Measurements from ENCODE around the gene ZNF764.

Gene ZNF764

DNA sequence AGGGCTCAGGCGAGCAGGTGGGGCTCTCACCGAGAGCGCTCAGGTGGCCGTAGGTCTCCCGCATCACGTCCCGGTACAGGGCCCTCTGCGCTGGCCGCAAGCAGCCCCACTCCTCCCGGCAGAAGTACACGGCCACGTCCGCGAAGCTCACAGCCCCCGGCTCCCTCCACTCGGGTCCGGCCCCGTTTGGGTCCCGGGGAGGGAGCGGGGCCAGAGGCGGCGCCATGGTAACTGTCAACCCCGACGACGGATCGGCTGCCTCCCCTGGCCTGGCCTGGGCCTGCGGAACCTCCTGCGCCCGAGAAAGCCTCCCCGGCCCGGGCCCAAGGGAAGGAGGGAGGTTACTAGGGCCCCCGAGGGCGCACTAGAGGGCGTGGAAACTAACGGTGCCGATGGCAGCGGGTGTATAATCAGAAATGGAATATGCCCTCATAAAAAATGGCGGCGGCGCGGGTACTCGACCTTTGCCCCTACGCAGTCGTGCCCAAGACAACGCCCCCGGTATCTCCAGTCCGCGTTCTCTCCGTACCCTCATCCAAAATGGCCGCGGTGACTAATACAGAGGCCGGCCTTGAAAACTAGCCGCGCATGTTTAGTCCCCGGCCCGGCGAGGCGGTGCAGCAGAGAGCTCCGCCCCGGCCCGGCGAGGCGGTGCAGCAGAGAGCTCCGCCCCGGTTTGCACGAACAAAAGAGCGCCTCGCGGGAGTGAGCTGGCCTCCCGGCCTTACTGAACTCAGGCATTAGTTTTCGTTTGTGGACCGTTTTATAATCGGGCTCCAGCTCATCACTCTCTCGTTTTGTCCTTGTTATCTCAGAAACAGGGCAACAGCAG lies at the start of gene ZNF764:
ZNF764 (minus strand) TSS at position 418 of the 832 bp plus-strand sequence; CDS start at position 226, 192 bp downstream.
- Histone ChIP-seq H3K27me3 (ENCODE audit: control insufficient read depth, insufficient read depth, low read length) (no peaks in the 10 kb centered on the region), H3K27ac (ENCODE audit: low read length) (no peak within 1 kb of the TSS), H3K36me3 (ENCODE audit: control insufficient read depth, insufficient read depth, low read length) (peaks cover 7% of the 10 kb centered on the region; the same call in 1 of the 2 replicates), H3K4me1 (ENCODE audit: control insufficient read depth, insufficient read depth, low read length) (peaks cover 3% of the 10 kb centered on the region; the same call in 1 of the 2 replicates), H3K9me3 (ENCODE audit: control insufficient read depth, insufficient read depth, low read length) (no peaks in the 10 kb centered on the region), H3K4me3 (ENCODE audit: low read length) (peak within 1 kb of the TSS; percentile 89)
- peak; percentile 79 for DNase-seq (ENCODE audit: low read depth, low spot score)
- WGBS (ENCODE audit: insufficient coverage, insufficient read length), result no CpG with 5 or more reads among the region's 74 CpGs

DNA sequence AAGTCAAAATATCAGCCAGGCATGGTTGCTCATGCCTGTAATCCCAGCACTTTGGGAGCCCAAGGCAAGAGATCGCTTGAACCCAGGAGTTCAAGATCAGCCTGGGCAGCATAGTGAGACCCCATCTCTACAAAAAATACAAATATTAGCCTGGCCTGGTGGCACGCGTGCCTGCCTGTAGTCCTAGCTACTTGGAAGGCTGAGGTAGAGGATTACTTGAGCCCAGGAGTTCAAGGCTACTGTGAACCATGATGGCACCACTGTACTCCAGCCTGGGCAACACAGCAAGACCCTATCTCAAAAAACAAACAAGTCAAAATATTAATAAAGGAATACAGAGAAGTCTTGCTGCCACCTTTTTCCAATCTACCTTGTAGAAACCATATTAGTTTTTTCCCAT lies 47.8 kb upstream of the ZNF764 start:
- H3K36me3 ChIP-seq (ENCODE audit: control insufficient read depth, insufficient read depth, low read length), result peaks cover 16% of the 10 kb centered on the region
- no peaks in the 10 kb centered on the region for H3K4me1 ChIP-seq (ENCODE audit: control insufficient read depth, insufficient read depth, low read length)
- no peaks in the 10 kb centered on the region for H3K9me3 ChIP-seq (ENCODE audit: control insufficient read depth, insufficient read depth, low read length)
- no peak overlapping the region for H3K27ac ChIP-seq (ENCODE audit: low read length)
- DNase-seq (ENCODE audit: low read depth, low spot score), result no peak
- H3K27me3 ChIP-seq (ENCODE audit: control insufficient read depth, insufficient read depth, low read length), result no peaks in the 10 kb centered on the region
- H3K4me3 ChIP-seq (ENCODE audit: low read length), result no peak overlapping the region
- WGBS (ENCODE audit: insufficient coverage, insufficient read length), result no CpG with 5 or more reads among the region's 3 CpGs

GRCh38 chr16:30605158-30605557 lies 47.0 kb upstream of the ZNF764 start:
- WGBS (ENCODE audit: insufficient coverage, insufficient read length), result no CpG with 5 or more reads among the region's 15 CpGs
- no peaks in the 10 kb centered on the region for H3K9me3 ChIP-seq (ENCODE audit: control insufficient read depth, insufficient read depth, low read length)
- H3K36me3 ChIP-seq (ENCODE audit: control insufficient read depth, insufficient read depth, low read length), result peaks cover 16% of the 10 kb centered on the region
- H3K4me1 ChIP-seq (ENCODE audit: control insufficient read depth, insufficient read depth, low read length), result no peaks in the 10 kb centered on the region
- no peak overlapping the region for H3K27ac ChIP-seq (ENCODE audit: low read length)
- no peak overlapping the region for H3K4me3 ChIP-seq (ENCODE audit: low read length)
- no peak for DNase-seq (ENCODE audit: low read depth, low spot score)
- no peaks in the 10 kb centered on the region for H3K27me3 ChIP-seq (ENCODE audit: control insufficient read depth, insufficient read depth, low read length)

GRCh38 chr16:30604316-30604947 lies 46.3 kb upstream of the ZNF764 start:
- no peaks in the 10 kb centered on the region for H3K4me1 ChIP-seq (ENCODE audit: control insufficient read depth, insufficient read depth, low read length)
- no peak overlapping the region for H3K27ac ChIP-seq (ENCODE audit: low read length)
- H3K27me3 ChIP-seq (ENCODE audit: control insufficient read depth, insufficient read depth, low read length), result no peaks in the 10 kb centered on the region
- WGBS (ENCODE audit: insufficient coverage, insufficient read length), result no CpG with 5 or more reads among the region's 49 CpGs
- DNase-seq (ENCODE audit: low read depth, low spot score), result no peak
- H3K4me3 ChIP-seq (ENCODE audit: low read length), result no peak overlapping the region
- no peaks in the 10 kb centered on the region for H3K9me3 ChIP-seq (ENCODE audit: control insufficient read depth, insufficient read depth, low read length)
- H3K36me3 ChIP-seq (ENCODE audit: control insufficient read depth, insufficient read depth, low read length), result peaks cover 16% of the 10 kb centered on the region

GRCh38 chr16:30603945-30604315 lies 45.8 kb upstream of the ZNF764 start:
- H3K4me3 ChIP-seq (ENCODE audit: low read length), result no peak overlapping the region
- no CpG with 5 or more reads among the region's 7 CpGs for WGBS (ENCODE audit: insufficient coverage, insufficient read length)
- no peak for DNase-seq (ENCODE audit: low read depth, low spot score)
- peaks cover 16% of the 10 kb centered on the region for H3K36me3 ChIP-seq (ENCODE audit: control insufficient read depth, insufficient read depth, low read length)
- no peaks in the 10 kb centered on the region for H3K27me3 ChIP-seq (ENCODE audit: control insufficient read depth, insufficient read depth, low read length)
- no peaks in the 10 kb centered on the region for H3K4me1 ChIP-seq (ENCODE audit: control insufficient read depth, insufficient read depth, low read length)
- no peak overlapping the region for H3K27ac ChIP-seq (ENCODE audit: low read length)
- H3K9me3 ChIP-seq (ENCODE audit: control insufficient read depth, insufficient read depth, low read length), result no peaks in the 10 kb centered on the region

DNA sequence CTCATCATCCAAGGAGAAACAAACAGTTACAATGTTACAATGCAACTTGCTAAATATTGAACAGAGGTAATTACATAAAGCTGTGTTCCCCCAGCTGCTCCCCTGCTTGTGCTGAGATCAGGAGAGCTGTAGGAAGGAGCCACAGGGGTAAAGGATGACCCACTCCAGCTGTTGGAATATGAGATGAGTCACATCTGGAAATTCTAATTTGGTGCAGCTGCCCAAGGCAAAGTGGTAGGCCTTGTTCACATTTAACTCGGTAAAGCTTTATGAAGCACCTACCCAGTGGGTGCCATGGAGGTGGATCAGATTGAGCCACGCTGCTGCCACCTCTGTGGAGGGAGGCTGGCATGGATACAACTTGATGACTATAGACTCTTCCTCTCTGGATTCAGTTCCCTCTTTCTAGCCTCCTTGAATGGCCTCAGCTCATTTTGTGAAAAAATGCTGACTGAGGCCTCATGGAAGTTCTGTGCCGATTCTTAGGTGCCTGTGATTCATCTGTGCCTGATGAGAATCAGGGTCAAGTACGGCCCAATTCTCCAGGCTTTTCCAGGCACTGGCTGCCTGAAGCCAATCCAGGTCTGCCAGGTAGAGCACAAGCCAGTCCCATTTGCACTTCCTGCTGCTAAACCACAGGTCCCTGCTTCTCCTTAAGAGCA lies 44.6 kb upstream of the ZNF764 start:
- peaks cover 16% of the 10 kb centered on the region for H3K36me3 ChIP-seq (ENCODE audit: control insufficient read depth, insufficient read depth, low read length)
- DNase-seq (ENCODE audit: low read depth, low spot score), result no peak
- H3K4me1 ChIP-seq (ENCODE audit: control insufficient read depth, insufficient read depth, low read length), result no peaks in the 10 kb centered on the region

DNA sequence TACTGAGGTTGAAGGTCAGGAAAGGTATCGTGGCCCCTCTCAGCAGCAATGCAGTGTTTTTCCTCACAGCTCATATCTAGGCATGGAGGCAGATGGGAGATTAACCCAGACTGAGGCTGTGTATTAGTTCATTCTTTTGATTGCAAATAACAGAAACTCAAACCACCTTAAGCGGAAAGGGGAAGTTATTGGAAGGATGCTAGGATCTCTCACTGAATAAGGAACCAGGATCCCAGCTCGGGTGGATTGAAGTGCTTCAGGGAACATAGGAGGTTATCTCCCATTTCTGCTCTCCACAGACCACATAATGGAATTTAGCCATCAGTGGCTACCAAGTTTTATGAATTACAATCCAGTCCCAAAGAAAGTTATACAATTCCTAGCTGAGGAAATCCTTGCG lies 43.8 kb upstream of the ZNF764 start:
- Histone ChIP-seq H3K27me3 (ENCODE audit: control insufficient read depth, insufficient read depth, low read length) (no peaks in the 10 kb centered on the region), H3K4me3 (ENCODE audit: low read length) (no peak overlapping the region), H3K4me1 (ENCODE audit: control insufficient read depth, insufficient read depth, low read length) (no peaks in the 10 kb centered on the region), H3K36me3 (ENCODE audit: control insufficient read depth, insufficient read depth, low read length) (peaks cover 16% of the 10 kb centered on the region), H3K27ac (ENCODE audit: low read length) (no peak overlapping the region), H3K9me3 (ENCODE audit: control insufficient read depth, insufficient read depth, low read length) (no peaks in the 10 kb centered on the region)
- no CpG with 5 or more reads among the region's 4 CpGs for WGBS (ENCODE audit: insufficient coverage, insufficient read length)
- no peak for DNase-seq (ENCODE audit: low read depth, low spot score)

More for the DNA sequence above, 44.6 kb upstream of the ZNF764 start:
- no peak overlapping the region for H3K27ac ChIP-seq (ENCODE audit: low read length)
- no CpG with 5 or more reads among the region's 4 CpGs for WGBS (ENCODE audit: insufficient coverage, insufficient read length)
- H3K27me3 ChIP-seq (ENCODE audit: control insufficient read depth, insufficient read depth, low read length), result no peaks in the 10 kb centered on the region
- H3K9me3 ChIP-seq (ENCODE audit: control insufficient read depth, insufficient read depth, low read length), result no peaks in the 10 kb centered on the region
- no peak overlapping the region for H3K4me3 ChIP-seq (ENCODE audit: low read length)

GRCh38 chr16:30600929-30601328 lies 42.8 kb upstream of the ZNF764 start:
- no CpG with 5 or more reads among the region's 2 CpGs for WGBS (ENCODE audit: insufficient coverage, insufficient read length)
- Histone ChIP-seq H3K9me3 (ENCODE audit: control insufficient read depth, insufficient read depth, low read length) (no peaks in the 10 kb centered on the region), H3K4me3 (ENCODE audit: low read length) (no peak overlapping the region), H3K36me3 (ENCODE audit: control insufficient read depth, insufficient read depth, low read length) (peaks cover 16% of the 10 kb centered on the region), H3K4me1 (ENCODE audit: control insufficient read depth, insufficient read depth, low read length) (no peaks in the 10 kb centered on the region), H3K27ac (ENCODE audit: low read length) (no peak overlapping the region), H3K27me3 (ENCODE audit: control insufficient read depth, insufficient read depth, low read length) (no peaks in the 10 kb centered on the region)
- no peak for DNase-seq (ENCODE audit: low read depth, low spot score)

DNA sequence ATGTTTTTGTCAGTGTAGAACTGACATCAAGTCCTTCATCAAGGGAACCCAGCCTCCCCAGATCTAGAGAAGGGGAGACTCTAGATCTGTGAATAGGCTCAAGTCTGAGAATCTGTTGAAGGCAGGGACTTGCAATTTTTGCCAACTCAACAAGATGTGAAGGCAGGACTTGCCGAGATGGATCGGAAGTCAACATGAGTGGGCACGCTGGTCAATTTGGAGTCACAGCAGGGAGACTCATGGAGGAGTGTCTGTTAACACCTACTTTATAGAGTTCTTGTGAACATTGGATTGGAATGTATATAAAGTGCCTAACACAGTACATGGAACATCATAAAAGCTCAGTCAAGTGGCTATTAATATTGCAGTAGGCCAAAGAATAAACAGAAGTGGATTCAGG lies 42.0 kb upstream of the ZNF764 start:
- H3K4me3 ChIP-seq (ENCODE audit: low read length), result no peak overlapping the region
- H3K9me3 ChIP-seq (ENCODE audit: control insufficient read depth, insufficient read depth, low read length), result no peaks in the 10 kb centered on the region
- WGBS (ENCODE audit: insufficient coverage, insufficient read length), result no CpG with 5 or more reads among the region's 3 CpGs
- no peaks in the 10 kb centered on the region for H3K4me1 ChIP-seq (ENCODE audit: control insufficient read depth, insufficient read depth, low read length)
- H3K36me3 ChIP-seq (ENCODE audit: control insufficient read depth, insufficient read depth, low read length), result peaks cover 16% of the 10 kb centered on the region
- H3K27me3 ChIP-seq (ENCODE audit: control insufficient read depth, insufficient read depth, low read length), result no peaks in the 10 kb centered on the region
- DNase-seq (ENCODE audit: low read depth, low spot score), result no peak
- no peak overlapping the region for H3K27ac ChIP-seq (ENCODE audit: low read length)

- Histone ChIP-seq H3K27ac (ENCODE audit: low read length) (no peak overlapping the region), H3K9me3 (ENCODE audit: control insufficient read depth, insufficient read depth, low read length) (no peaks in the 10 kb centered on the region), H3K27me3 (ENCODE audit: control insufficient read depth, insufficient read depth, low read length) (no peaks in the 10 kb centered on the region), H3K36me3 (ENCODE audit: control insufficient read depth, insufficient read depth, low read length) (no peaks in the 10 kb centered on the region), H3K4me3 (ENCODE audit: low read length) (no peak overlapping the region), H3K4me1 (ENCODE audit: control insufficient read depth, insufficient read depth, low read length) (no peaks in the 10 kb centered on the region)
- no peak for DNase-seq (ENCODE audit: low read depth, low spot score)
- WGBS (ENCODE audit: insufficient coverage, insufficient read length), result no CpG with 5 or more reads among the region's 4 CpGs
Measured at GRCh38 chr16:30592871-30593270, 34.7 kb upstream of the ZNF764 start.

All from iPS DF 6.9 (cell line).